Adrenal gland (tissue), 12 donors: ENCODE measurements around the gene OTUB1. TPM values are rescaled to one million over a fixed set of nuclear protein-coding genes. Genes with fewer than 3 reads are reported as not detected.

Experiments
- DNase-seq, 7 donors: peaks; one replicate each; pipeline ENCODE4 v3.0.0-alpha.2; 2019 to 2020
- H3K27ac ChIP-seq, 5 donors: fragments of 200-600 bp; sonication (generic) in 4 of 5; 1 replicate in 3 of 5; 2 replicates in 2 of 5; pipeline versions ENCODE4 v1.5.1 to v1.8.0; 2016 to 2020; ENCODE audit warnings: mild to moderate bottlenecking in 1 of 5
- H3K27me3 ChIP-seq: fragments of 200-600 bp; 2 replicates; pipeline ENCODE4 v1.8.0; 2021
- H3K36me3 ChIP-seq, 2 donors: fragments of 200-600 bp; replicated peaks in 1 of 2; 1 replicate in 1 of 2; 2 replicates in 1 of 2; pipeline versions ENCODE4 v1.5.1 to v1.8.0; 2018 to 2022
- H3K4me1 ChIP-seq, 2 donors: fragments of 200-600 bp; replicated peaks in 1 of 2; 1 replicate in 1 of 2; 2 replicates in 1 of 2; pipeline versions ENCODE4 v1.5.1 to v1.8.0; 2018 to 2021
- H3K4me3 ChIP-seq, 4 donors: fragments of 200-600 bp; sonication (generic) in 3 of 4; one replicate each; pipeline ENCODE4 v1.5.1; 2016 to 2018
- H3K9me3 ChIP-seq, 3 donors: fragments of 200-600 bp; sonication (generic) in 1 of 3; replicated peaks in 1 of 3; 1 replicate in 2 of 3; 2 replicates in 1 of 3; pipeline versions ENCODE4 v1.5.1 to v1.8.0; 2016 to 2021
- POLR2A ChIP-seq, 2 donors: fragments of 450-650 bp; IDR thresholded peaks; one replicate each; pipeline ENCODE4 v1.6.1; 2017; ENCODE audit warnings: antibody characterized with exemption in 2 of 2, mild to moderate bottlenecking in 2 of 2, moderate library complexity in 1 of 2
- WGBS, 4 donors: extraction: QIAGEN DNeasy Blood & Tissue Kit in 2 of 4; methylation state at CpG; one replicate each; pipeline versions ENCODE4 v1.1.5 to v1.1.7; 2013 to 2017; 5-methylcytosine and 5-hydroxymethylcytosine counted together
- intact Hi-C, 2 donors: fragments of 100-400 bp; cut with DNase I; formaldehyde crosslinking; loops; one replicate each; pipeline versions ENCODE4 v1.14.1 to v1.15.0; 2022 to 2023
- polyA plus RNA-seq, 3 donors: library from polyadenylated mRNA; stranded (reverse); fragments of 200-250 nt in 2 of 3; fragments of 350-450 nt in 1 of 3; fragmentation: Illumina TruSeq in 1 of 3; extraction: RNeasy Lipid Tissue Mini Kit (QIAGEN cat#74804) in 1 of 3; gene quantifications; one replicate each; pipeline ENCODE4 v1.2.3, GENCODE V29; 2013 to 2014
- total RNA-seq, 9 donors: library from RNA; depleted of rRNA in 4 of 9; stranded (reverse); fragments of >200 nt in 4 of 9; fragments of 120-200 nt in 1 of 9; fragmentation: NEBNext Ultra II Directional in 1 of 9; extraction: Animal tissue kit (Norgen Biotek cat#: 25700) in 1 of 9; gene quantifications; one replicate each; pipeline versions ENCODE4 v1.1.0 to v1.2.4, GENCODE V29; 2013 to 2023
- TF ChIP-seq, protein P1 (sequence below), 6 experiments: fragments of 450-650 bp in 4 of 6; fragments of 200-600 bp in 2 of 6; sonication (generic) in 1 of 6; IDR thresholded peaks; 1 replicate in 5 of 6; 2 replicates in 1 of 6; pipeline versions ENCODE4 v1.5.1 to v1.8.0; 2016 to 2021; ENCODE audit warnings: antibody characterized with exemption in 6 of 6, mild to moderate bottlenecking in 2 of 6, moderate library complexity in 1 of 6
- donor health status: healthy with polysubstance abuse.
- donor health status: Bipolar disorder and iron deficiency.
- donor health status: DM: yes; HTN: yes; CAD: no.
- donor health status: DM: no; HTN: no; CAD: no.
- donor health status: DM: no; HTN: no; CAD: no.
- donor health status: DM: yes; HTN: yes; CAD: no.

The OTUB1 gene
- total and polyA plus RNA-seq, 12 donors, result 41.4 to 93.7 (median 66.6) TPM

DNA sequence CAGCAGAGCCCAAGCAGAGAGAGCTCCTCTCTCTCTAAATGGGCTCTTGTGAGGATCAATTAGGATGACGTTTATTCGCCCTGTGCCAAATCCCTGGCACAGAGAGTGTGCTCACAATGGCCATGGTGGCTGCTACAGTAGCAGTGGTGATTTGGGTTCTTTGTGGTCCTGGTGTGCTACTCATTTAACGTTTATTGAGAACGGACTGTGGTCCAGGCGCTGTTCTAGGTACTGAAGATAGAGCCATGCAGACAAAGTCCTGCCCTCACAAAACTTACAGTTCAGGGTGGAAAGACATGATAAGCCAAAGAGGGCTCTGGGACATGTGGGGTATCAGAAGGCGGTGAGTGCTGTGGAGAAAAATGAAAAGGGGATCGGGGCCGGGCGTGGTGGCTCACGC is 5.3 kb downstream of the OTUB1 start:
- no peak overlapping the region for H3K4me3 ChIP-seq
- no peaks in the 10 kb centered on the region for H3K9me3 ChIP-seq
- H3K4me1 ChIP-seq, result peaks cover 12 to 16% of the 10 kb centered on the region in 2 donors
- H3K36me3 ChIP-seq, result peaks cover 0 to 57% of the 10 kb centered on the region in 2 donors
- no peak overlapping the region for H3K27ac ChIP-seq
- TF ChIP-seq, protein P1, sequence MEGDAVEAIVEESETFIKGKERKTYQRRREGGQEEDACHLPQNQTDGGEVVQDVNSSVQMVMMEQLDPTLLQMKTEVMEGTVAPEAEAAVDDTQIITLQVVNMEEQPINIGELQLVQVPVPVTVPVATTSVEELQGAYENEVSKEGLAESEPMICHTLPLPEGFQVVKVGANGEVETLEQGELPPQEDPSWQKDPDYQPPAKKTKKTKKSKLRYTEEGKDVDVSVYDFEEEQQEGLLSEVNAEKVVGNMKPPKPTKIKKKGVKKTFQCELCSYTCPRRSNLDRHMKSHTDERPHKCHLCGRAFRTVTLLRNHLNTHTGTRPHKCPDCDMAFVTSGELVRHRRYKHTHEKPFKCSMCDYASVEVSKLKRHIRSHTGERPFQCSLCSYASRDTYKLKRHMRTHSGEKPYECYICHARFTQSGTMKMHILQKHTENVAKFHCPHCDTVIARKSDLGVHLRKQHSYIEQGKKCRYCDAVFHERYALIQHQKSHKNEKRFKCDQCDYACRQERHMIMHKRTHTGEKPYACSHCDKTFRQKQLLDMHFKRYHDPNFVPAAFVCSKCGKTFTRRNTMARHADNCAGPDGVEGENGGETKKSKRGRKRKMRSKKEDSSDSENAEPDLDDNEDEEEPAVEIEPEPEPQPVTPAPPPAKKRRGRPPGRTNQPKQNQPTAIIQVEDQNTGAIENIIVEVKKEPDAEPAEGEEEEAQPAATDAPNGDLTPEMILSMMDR (IDR thresholded peaks at IDR 0.05), result no peak
- no peaks in the 10 kb centered on the region for H3K27me3 ChIP-seq
- 88 to 94% (median 90%) methylated on average over 8 to 10 of the region's 10 CpGs for WGBS, 4 donors
- no peak for DNase-seq
- intact Hi-C loops, result no loop called here

DNA sequence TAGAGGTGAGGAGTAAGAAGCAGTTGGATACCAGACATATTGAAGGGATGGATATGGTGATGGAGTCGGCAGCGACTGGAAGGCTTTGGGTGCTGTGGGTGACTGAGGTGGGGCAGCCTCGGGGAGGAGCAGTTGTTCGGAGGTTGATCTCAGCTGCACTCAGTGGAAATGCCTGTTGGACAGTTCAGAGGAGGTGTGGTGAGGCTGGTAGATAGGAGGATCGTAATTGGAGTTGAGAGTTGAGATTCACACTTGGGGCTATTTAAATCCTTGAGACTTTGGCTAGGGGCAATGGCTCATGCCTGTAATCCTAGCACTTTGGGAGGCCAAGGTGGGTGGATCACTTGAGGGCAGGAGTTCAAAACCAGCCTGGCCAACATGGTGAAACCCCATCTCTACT is 6.9 kb downstream of the OTUB1 start:
- no peaks in the 10 kb centered on the region for H3K27me3 ChIP-seq
- no peak overlapping the region for H3K4me3 ChIP-seq
- H3K9me3 ChIP-seq, result no peaks in the 10 kb centered on the region
- intact Hi-C loops, result no loop called here
- WGBS, 4 donors, result 85 to 96% (median 91%) methylated on average over 5 of the region's 5 CpGs
- no peak for DNase-seq
- H3K36me3 ChIP-seq, result peaks cover 0 to 73% of the 10 kb centered on the region in 2 donors
- TF ChIP-seq, protein P1 (IDR thresholded peaks at IDR 0.05), result no peak
- TF ChIP-seq POLR2A (IDR thresholded peaks at IDR 0.05), result no peak
- H3K4me1 ChIP-seq, result peaks cover 0 to 1% of the 10 kb centered on the region in 2 donors
- H3K27ac ChIP-seq, result no peak overlapping the region

DNA sequence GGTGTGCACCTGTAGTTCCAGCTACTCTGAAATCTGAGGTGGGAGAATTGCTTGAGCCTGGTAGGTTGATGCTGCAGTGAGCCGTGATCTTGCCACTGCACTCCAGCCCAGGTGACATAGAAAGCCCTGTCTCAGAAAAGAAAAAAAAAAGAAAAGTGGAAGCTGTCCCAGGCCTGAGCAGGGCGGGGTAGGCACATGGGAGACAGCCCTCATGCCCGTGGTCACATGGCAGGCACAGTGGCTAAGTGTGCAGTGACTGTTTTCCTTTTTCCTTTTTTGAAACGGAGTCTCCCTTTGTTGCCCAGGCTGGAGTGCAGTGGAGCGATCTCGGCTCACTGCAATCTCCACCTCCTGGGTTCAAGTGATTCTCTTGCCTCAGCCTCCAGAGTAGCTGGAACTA is 7.8 kb downstream of the OTUB1 start:
- H3K9me3 ChIP-seq, result no peaks in the 10 kb centered on the region
- no peak for DNase-seq
- peaks cover 0 to 3% of the 10 kb centered on the region in 2 donors for H3K4me1 ChIP-seq
- WGBS, 4 donors, result 69 to 77% (median 73%) methylated on average over 6 of the region's 6 CpGs
- intact Hi-C loops, result no loop called here
- H3K36me3 ChIP-seq, result peaks cover 0 to 69% of the 10 kb centered on the region in 2 donors
- no peak overlapping the region for H3K27ac ChIP-seq
- TF ChIP-seq, protein P1 (IDR thresholded peaks at IDR 0.05), result no peak
- no peak for TF ChIP-seq POLR2A (IDR thresholded peaks at IDR 0.05)
- H3K27me3 ChIP-seq, result no peaks in the 10 kb centered on the region
- no peak overlapping the region for H3K4me3 ChIP-seq

DNA sequence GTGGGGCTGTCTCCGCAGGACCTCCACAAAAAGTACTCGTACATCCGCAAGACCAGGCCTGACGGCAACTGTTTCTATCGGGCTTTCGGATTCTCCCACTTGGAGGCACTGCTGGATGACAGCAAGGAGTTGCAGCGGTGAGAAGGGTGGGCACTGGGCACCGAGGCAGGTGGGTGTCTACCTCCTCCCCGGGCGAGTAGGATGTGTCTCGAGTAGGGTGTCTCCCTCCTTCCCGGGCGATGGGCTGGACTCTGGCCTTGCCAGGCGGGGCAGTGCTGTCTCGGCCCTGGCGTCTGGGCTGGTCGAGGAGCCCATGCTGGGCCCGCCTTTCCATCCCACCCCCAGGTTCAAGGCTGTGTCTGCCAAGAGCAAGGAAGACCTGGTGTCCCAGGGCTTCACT is 10.3 kb downstream of the OTUB1 start:
- Histone ChIP-seq H3K4me1 (peaks cover 5 to 26% of the 10 kb centered on the region in 2 donors), H3K9me3 (no peaks in the 10 kb centered on the region), H3K27me3 (no peaks in the 10 kb centered on the region), H3K27ac (no peak overlapping the region), H3K36me3 (peaks cover 0 to 46% of the 10 kb centered on the region in 2 donors), H3K4me3 (no peak overlapping the region)
- TF ChIP-seq POLR2A (IDR thresholded peaks at IDR 0.05), result no peak
- TF ChIP-seq, protein P1 (IDR thresholded peaks at IDR 0.05), result no peak
- intact Hi-C loops, result no loop called here
- WGBS, 4 donors, result 84 to 92% (median 89%) methylated on average over 4 to 18 of the region's 18 CpGs
- DNase-seq, result no peak
